Hematopoietic multipotent progenitor cell treated with erythropoietin and hydrocortisone succinate and interleukin-3 and kit ligand, for 6 days (in vitro differentiated cells): ENCODE measurements around the gene SARDH.
"Not testable (repeated sequence)": the region's sequence is repeated elsewhere in the genome, so short reads cannot be mapped to it uniquely, and the experiment has no call there.

Source experiments
- DNase-seq: peaks from one replicate; pipeline ENCODE4 v3.0.0-alpha.2; 2015

Gene SARDH

DNA sequence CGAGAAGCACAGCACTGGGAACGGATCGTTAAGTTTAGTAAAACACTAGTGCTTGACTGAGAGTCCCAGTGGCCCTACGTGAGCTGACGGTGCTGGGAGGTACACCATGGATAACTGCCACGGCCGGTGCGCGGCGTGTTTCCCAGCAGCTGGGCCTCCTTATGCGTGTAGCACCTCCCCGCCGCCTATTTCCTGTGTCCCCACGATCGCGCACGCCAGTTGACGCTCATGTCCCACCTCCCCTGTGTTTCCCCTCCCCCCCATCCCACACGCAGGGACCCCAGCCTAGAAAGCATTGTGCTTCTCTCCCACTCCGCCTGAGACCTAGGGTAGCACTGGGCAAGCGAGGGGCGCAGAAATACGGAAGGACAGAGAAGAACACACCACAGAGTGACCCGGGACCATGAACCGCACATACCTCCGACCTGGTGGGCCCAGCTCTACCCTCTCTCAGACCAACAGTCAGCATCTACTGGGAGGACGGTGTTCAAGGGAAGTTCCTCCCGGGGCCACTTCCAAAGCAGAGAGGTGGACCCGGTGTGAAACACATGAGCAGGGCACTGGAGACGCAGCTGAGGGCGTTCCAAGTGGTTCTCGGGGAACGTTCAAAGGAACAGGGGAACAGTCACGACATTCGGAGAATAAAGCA is 56.4 kb downstream of the SARDH start:
- DNase-seq = no peak

DNA sequence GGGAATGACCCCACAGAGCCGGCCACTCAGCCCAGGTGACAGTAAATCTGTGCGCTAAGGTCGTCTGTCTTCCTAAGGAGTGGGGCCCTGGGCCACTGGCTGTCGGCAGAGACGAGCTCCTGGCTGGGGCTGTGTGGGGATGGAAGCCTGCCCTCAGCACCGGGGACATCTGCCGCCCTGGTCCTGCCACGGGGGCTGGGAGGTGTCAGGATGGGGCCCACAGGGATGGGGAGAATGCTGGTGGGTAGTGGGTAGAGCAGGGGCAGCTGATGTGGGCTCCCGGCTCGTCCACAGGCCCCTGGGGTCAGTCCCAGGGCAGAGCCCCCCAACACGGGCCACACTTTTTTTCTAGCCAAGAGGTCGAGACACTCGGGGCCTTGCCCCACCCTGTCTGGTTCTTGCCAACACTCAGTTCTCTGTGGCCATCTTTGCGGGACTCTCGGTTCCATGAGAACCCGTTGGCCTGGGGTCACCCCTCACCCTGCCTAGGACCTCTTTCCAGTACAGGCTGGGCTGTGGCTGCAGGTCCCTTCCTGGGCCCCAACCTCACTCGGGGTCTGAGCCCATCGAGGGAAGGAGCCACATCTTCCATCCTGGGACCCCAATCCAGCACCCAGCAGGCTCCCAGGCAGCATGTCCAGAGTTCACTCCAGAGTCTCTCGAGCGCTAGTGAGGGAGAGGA is 57.0 kb downstream of the SARDH start:
- DNase-seq = no peak

DNA sequence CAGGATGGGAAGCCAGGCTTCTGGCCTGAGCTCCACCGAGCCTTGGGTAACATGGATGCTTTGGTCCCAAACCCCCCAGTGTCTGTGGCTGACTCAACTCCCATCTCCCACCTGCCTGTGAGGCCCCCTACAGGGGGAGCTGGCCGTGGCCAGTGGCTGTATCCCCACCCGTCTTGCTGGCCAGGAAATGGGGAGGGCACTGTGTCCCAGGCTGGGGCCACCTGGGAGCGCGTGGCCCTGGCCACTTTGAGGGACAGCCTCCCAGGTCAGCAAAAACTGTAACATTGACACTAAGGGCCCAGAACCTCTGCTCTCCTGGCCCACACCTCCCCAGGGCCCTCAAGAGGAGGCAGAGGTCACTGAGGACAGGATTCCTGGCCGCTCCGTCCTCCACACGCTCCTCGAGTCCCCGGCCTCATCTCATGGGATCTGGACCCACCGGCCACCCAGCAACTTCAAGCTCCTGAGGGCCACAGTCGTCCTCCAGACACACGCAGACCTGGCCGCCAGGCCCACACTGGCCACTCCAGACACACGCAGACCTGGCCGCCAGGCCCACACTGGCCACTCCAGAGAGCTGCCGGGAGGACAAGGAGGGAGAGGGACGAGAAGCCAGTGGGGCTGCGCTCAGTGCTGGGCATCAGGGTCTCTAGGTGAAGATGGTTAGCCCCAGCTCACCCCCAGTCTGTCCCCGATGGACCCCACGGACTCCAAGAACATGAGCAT is 57.7 kb downstream of the SARDH start:
- DNase-seq = no peak

- no peak for DNase-seq
Observed at GRCh38 chr9:133679466-133680061, 58.6 kb downstream of the SARDH start.

- DNase-seq = peak; percentile 61
Observed at GRCh38 chr9:133679056-133679455, 59.1 kb downstream of the SARDH start.

DNA sequence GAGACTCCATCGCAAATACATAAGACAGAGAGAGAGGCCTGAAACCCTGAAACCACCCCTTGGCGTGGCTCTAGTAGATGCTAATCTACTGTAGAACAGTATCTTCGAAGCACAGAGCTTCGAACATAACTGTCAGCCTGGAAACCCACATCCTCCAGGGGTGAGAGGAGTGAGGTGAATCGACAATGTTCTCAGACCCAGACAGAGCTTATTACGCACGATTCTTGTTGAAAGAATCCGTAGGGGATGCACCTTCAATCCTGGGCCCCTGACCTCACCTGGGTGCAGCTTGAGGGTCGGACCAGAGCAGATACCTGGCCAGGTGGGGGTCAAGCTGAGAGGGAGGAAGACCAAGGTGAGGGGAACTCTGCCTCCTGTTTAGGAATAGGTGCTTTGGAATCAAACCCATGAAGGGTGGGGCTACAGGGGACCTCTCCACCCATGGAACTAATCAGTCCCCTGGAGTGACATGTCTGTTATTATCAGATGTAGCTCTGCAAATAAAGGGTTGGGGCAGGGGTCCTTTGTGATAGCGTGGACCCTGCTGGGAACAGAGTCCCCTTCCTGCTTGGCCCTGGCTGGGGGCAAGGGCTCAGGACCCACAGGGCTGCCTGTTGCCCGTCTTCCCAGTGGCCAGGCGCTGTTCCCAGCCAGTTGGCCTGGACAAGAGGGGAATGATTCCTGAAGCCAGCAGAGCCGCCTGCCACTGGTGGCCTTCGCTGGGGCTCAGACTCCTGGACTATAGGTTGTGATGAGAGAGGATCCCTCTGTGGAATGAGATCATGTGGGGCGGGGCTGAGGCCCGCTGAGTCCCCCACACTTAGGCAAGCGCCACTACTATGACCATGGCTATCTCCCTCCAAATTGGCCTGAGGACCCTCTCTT is 60.8 kb downstream of the SARDH start:
- DNase-seq = peak; percentile 79

DNA sequence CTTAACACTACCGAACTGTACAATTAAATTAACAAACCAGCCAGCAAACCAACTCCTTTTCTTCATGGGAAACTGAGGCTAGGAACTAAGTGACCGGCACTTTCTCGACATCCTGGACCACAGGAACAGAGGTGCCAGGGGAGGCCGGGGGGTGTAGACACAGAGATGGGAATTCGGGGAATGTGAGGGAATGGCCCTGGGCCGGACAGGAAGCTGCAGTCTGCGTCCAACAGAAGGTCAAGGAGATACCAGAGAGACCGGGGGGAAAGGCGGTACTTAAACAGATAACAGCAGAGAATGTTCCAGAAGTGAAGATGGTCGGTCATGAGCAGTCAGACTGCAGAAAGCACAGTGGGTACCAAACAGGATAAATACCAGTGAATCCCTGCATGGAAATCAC is 61.7 kb downstream of the SARDH start:
- no peak for DNase-seq

DNA sequence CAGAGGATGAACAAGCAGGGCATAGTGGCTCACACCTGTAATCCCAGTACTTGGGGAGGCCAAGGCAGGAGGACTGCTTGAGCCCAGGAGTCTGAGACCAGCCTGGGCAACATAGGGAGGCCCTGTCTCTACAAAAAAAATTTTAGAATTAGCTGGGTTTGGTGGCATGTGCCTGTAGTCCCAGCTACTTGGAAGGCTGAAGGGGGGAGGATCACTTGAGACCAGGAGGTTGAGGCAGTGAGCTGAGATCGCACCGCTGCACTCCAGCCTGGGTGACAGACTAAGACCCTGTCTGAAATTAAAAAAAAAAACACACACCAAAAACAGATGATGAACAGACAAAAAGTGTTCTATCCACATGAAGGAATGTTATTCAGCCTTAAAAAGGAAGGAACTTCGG is 62.4 kb downstream of the SARDH start:
- not testable (repeated sequence) for DNase-seq

DNA sequence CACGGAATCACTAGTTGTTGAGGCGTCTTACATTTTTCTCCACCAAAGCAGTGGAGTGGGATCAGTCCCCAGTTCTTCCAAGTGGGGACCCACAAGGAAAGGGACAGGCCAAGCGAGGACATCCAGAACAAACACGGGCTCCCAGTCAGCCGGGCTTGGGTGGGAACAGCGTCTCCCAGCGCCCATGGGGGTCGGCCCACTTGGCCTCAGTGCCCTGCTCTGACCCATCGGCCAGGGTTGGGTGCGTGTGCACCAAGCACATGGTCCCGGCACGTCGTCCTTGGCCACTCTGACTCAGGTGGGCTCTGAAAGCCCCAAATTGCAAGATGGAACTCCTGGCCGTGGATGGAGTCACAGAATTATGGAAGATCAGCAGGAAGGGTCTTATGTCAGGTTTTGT is 64.1 kb downstream of the SARDH start:
- no peak for DNase-seq

GRCh38 chr9:133673258-133673655 is 64.9 kb downstream of the SARDH start:
- DNase-seq = no peak

GRCh38 chr9:133672503-133673257 is 65.5 kb downstream of the SARDH start:
- DNase-seq = no peak

DNA sequence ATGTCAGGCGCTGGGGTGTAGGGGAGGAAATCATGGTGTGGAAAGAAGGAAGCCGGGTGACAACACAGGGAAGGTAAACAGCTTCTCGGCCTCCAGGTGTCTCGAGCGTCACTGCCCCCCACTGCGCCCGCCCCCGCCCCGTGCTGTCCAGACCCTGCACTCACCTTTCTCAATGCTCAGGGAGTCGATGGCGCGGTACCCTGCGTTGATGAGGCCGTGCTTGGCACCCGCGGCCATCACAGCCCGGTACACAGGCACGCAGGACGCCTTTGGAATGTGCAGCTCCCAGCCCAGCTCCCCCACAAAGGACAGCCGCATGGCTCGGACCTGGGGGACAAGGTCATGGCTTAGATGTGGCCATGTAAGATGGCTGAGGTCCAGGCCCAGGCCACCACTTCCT is 66.8 kb downstream of the SARDH start:
- no peak for DNase-seq

DNA sequence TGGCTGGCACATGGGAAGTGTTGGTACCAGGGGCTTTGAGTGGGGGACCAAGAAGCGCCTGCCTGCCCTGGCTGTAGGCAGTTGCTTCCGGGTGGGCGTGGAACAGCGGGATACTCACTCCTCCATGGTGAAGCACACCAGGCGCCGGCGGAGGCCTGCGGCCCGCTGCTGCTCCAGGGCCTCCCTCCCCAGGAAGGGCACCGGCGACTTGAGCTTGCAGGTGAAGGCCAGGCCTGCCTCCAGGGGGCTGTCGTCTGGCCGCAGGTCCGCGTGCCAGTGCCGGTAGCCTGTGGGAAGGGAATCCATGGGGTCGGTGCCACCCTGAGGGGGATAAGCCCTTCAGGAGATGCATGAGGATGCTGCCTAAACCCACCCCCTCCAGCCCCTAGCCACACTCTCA is 67.7 kb downstream of the SARDH start:
- no peak for DNase-seq

DNA sequence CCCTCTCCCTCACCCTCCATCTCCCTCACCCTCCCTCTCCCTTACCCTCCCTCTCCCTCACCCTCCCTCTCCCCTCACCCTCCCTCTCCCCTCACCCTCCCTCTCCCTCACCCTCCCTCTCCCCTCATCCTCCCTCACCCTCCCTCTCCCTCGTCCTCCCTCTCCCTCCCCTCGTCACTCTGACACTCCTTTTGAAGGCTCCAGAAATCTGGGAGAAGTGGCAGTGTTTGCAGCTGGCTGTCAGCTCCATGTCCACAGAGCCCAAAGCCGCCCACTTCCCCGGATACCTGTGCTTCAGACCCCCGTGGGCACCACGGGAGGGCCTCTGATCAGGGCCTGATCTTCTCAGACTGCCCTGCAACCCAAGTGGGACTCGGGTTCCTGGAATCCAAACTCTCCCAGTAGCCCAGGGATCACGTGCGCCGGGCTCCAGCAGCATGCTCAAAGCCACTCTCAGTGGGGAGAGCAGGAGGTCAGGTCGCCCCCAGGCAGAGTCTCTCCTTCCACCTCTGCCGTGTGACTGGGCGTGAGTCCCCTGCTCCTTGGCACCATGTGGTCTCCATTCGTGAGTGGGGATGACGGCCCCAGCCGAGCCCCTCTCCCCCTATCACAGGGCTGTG is 68.9 kb downstream of the SARDH start:
- DNase-seq = no peak

- DNase-seq = no peak
Observed at GRCh38 chr9:133667759-133668450, 70.2 kb downstream of the SARDH start.

DNA sequence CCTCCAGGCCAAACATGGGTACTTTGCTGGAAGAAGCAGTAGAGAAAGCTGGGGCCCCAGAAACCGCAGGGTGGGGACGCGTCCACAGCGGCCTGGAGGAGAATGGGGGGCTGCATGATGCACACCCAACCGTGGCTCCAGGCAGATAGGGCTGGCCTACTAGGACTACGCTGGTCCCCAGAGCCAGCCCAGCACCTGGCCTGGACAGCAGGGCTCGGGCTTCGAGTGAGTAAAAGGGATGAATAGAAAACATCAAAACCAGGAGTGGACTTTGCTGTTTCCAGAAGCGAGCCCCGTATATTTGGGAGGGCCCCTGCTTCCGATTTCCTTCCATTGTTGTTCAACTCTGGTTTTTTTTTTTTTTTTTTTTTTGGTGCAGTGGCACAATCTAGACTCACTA is 71.3 kb downstream of the SARDH start:
- no peak for DNase-seq

- no peak for DNase-seq
Observed at GRCh38 chr9:133666387-133666786, 71.8 kb downstream of the SARDH start.

- no peak for DNase-seq
Observed at GRCh38 chr9:133665535-133665934, 72.6 kb downstream of the SARDH start.

- DNase-seq = no peak
Observed at GRCh38 chr9:133665096-133665495, 73.1 kb downstream of the SARDH start.

- DNase-seq = no peak
Observed at GRCh38 chr9:133664173-133665050, 73.7 kb downstream of the SARDH start.
